Large intestine (tissue), 12 donors: ENCODE results near the gene PSG6. TPM values are rescaled to one million over a fixed set of nuclear protein-coding genes. Genes with fewer than 3 reads are reported as not detected.
"Not testable (repeated sequence)": the region's sequence is repeated elsewhere in the genome, so short reads cannot be mapped to it uniquely, and the experiment has no call there.

Experiments used
- DNase-seq, 2 donors: peaks; one replicate each; pipeline versions ENCODE4 v3.0.0 to v3.0.0-alpha.2; 2013
- H3K27ac ChIP-seq: one replicate; pipeline ENCODE4 v1.5.1; 2013; ENCODE audit warnings: low read length
- H3K27me3 ChIP-seq: 2 replicates; pipeline ENCODE4 v1.6.1; 2013; ENCODE audit warnings: low read length; ENCODE audit not compliant: control insufficient read depth, insufficient read depth
- H3K36me3 ChIP-seq: 2 replicates; pipeline ENCODE4 v1.6.1; 2013; ENCODE audit warnings: low read length; ENCODE audit not compliant: control insufficient read depth, insufficient read depth
- H3K4me1 ChIP-seq: one replicate; pipeline ENCODE4 v1.6.1; 2013; ENCODE audit warnings: low read length; ENCODE audit not compliant: control insufficient read depth, insufficient read depth
- H3K4me3 ChIP-seq: one replicate; pipeline ENCODE4 v1.5.1; 2013; ENCODE audit warnings: low read length
- H3K9me3 ChIP-seq: one replicate; pipeline ENCODE4 v1.6.1; 2013; ENCODE audit warnings: mild to moderate bottlenecking, low read depth, low read length, moderate library complexity; ENCODE audit not compliant: control insufficient read depth
- WGBS: methylation state at CpG from one replicate; pipeline ENCODE4 v1.1.5; 2013; ENCODE audit warnings: low lambda C conversion rate; ENCODE audit not compliant: insufficient coverage; 5-methylcytosine and 5-hydroxymethylcytosine counted together
- long read RNA-seq, 11 donors: transcript quantifications; one replicate each; lab custom pipeline, GENCODE V29; 2026
- polyA plus RNA-seq: library from polyadenylated mRNA; unstranded; fragments of 120-200 nt; gene quantifications from one replicate; pipeline ENCODE4 v1.2.1, GENCODE V29; 2013

The PSG6 gene
- polyA plus RNA-seq: not detected
- long read RNA-seq, donor 1: 0 reads
- long read RNA-seq, donor 2: 0 reads
- long read RNA-seq, donor 3: 0 reads
- long read RNA-seq, donor 4: 0 reads
- long read RNA-seq, donor 5: 0 reads
- long read RNA-seq, donor 6, partial matches to known transcripts: 0 of 2 reads
- long read RNA-seq, donor 6, other reads (novel, unspliced or antisense): 0 of 2 reads
- long read RNA-seq, donor 7: 0 reads
- long read RNA-seq, donor 8: 0 reads
- long read RNA-seq, donor 9: 0 reads
- long read RNA-seq, donor 10: 0 reads
- long read RNA-seq, donor 11: 0 reads

DNA sequence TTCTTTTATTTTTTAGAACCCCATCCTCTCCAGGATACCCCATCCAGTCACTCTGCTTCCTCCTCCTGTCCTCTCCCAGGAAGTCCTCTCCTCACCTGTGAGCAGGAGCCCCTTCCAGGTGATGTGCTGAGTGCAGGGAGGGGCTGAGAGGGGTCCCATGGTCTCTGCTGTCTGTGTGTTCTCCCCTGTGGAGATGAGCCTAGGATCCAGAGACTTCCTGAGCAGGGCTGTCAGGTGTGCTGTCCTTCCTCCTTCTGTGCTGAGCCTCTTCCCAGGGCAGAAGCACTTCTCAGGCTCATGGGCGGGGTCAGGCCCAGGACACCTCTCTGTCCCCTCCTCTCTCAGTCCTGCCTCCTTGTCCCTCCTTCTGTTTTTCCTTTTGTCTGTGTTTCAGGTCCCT lies at the start of gene PSG6:
PSG6 (minus strand) TSS at position 261 of the 400 bp plus-strand sequence; CDS start at position 159, 102 bp downstream.
- not testable (repeated sequence) for H3K36me3 ChIP-seq, H3K27me3 ChIP-seq, H3K4me1 ChIP-seq, H3K4me3 ChIP-seq, H3K9me3 ChIP-seq, H3K27ac ChIP-seq, DNase-seq
- WGBS: no CpG with 5 or more reads among the region's 1 CpG

DNA sequence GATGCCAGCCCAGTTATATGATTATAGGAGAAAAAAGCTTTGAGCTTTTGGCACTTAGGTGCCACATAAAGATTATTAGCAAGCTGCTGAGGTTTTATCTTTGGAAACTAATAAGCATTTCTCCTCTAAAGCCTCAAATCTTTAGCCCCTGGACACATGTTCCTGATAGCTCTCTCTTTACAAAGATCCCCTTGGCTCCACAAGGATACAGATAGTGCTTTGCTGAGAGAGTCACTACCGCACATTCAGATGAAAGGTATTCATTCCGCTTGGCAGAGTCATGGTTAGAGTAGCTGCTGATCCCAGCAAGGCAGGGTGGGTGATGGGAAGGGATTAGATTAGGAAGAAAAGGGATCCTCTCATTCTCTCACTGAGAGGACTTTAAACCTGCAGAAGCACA lies 47.5 kb upstream of the PSG6 start:
- no peaks in the 10 kb centered on the region for H3K27me3 ChIP-seq
- DNase-seq: no peak
- H3K36me3 ChIP-seq: no peaks in the 10 kb centered on the region
- H3K27ac ChIP-seq: no peak overlapping the region
- H3K4me1 ChIP-seq: no peaks in the 10 kb centered on the region
- H3K9me3 ChIP-seq: no peaks in the 10 kb centered on the region
- no peak overlapping the region for H3K4me3 ChIP-seq
- WGBS: 100% methylated on average over 2 of the region's 2 CpGs

- WGBS: 82% methylated on average over 2 of the region's 6 CpGs
- Histone ChIP-seq H3K4me1 (no peaks in the 10 kb centered on the region), H3K4me3 (no peak overlapping the region), H3K27me3 (no peaks in the 10 kb centered on the region), H3K27ac (no peak overlapping the region), H3K36me3 (no peaks in the 10 kb centered on the region), H3K9me3 (no peaks in the 10 kb centered on the region)
- DNase-seq: no peak
These were observed 43.4 kb upstream of the PSG6 start for GRCh38 chr19:42961119-42961518.

GRCh38 chr19:42952126-42952525 lies 34.4 kb upstream of the PSG6 start:
- not testable (repeated sequence) for H3K27ac ChIP-seq, H3K9me3 ChIP-seq, H3K4me3 ChIP-seq, DNase-seq, H3K4me1 ChIP-seq, H3K36me3 ChIP-seq, H3K27me3 ChIP-seq
- WGBS: no CpG with 5 or more reads among the region's 4 CpGs

GRCh38 chr19:42951476-42951875 lies 33.8 kb upstream of the PSG6 start:
- not testable (repeated sequence) for DNase-seq
- WGBS: no CpG with 5 or more reads among the region's 2 CpGs

DNA sequence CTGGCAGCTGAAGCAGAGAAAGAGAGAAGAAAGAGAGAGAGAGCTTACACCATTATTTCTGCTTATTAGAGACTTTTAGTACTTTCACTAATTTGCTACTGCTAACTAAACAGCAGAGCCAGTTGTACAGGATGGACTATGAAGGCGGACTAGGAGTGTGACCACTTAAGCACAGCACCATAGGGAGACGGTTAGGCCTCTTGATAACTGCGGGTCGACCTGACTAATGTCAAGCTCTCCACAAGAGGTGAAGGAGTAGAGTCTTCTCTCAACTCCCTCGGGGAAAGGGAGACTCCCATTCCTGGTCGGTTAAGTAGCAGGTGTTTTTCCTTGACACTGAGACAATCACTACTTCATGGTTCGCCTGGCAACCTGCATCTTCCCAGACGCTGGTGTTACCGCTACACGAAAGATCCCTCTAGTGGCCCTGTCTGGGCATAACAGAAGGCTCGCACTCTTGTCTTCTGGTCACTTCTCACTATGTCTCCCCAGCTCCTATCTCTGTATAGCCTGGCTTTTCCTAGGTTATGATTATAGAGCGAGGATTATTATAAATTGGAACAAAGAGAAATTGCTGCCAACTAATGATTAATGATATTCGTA lies 24.6 kb upstream of the PSG6 start:
- no peak for DNase-seq
- H3K9me3 ChIP-seq: no peaks in the 10 kb centered on the region
- no peaks in the 10 kb centered on the region for H3K4me1 ChIP-seq
- no peak overlapping the region for H3K27ac ChIP-seq
- H3K36me3 ChIP-seq: no peaks in the 10 kb centered on the region
- WGBS: no CpG with 5 or more reads among the region's 13 CpGs
- H3K4me3 ChIP-seq: no peak overlapping the region
- H3K27me3 ChIP-seq: no peaks in the 10 kb centered on the region

More at GRCh38 chr19:42951476-42951875, 33.8 kb upstream of the PSG6 start:
- not testable (repeated sequence) for H3K27ac ChIP-seq, H3K9me3 ChIP-seq, H3K4me3 ChIP-seq, H3K27me3 ChIP-seq, H3K36me3 ChIP-seq, H3K4me1 ChIP-seq

DNA sequence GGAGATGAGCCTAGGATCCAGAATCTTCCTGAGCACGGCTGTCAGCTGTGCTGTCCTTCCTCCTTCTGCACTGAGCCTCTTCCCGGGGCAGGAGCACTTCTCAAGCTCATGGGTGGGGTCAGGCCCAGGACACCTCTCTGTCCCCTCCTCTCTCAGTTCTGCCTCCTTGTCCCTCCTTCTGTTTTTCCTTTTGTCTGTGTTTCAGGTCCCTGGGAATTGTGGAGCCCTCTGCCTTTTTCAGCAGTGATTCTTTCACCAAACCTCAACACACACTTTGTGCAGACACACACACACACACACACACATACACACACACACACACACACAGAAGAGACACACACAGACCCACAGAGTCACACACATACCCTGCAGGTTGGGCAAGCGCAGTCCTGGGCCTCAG lies 19.4 kb upstream of the PSG6 start, which contains the start of gene PSG7:
PSG7 (minus strand) TSS at position 101 of the 400 bp plus-strand sequence. CDS start 131 bp downstream, outside the sequence.
- H3K36me3 ChIP-seq, H3K4me3 ChIP-seq, H3K9me3 ChIP-seq, H3K4me1 ChIP-seq, H3K27me3 ChIP-seq, DNase-seq, H3K27ac ChIP-seq: not testable (repeated sequence)
- WGBS: no CpG with 5 or more reads among the region's 3 CpGs

- H3K27me3 ChIP-seq, H3K27ac ChIP-seq, H3K4me3 ChIP-seq, H3K4me1 ChIP-seq, H3K9me3 ChIP-seq, DNase-seq, H3K36me3 ChIP-seq: not testable (repeated sequence)
These were observed 17.0 kb upstream of the PSG6 start for GRCh38 chr19:42934726-42935125.

DNA sequence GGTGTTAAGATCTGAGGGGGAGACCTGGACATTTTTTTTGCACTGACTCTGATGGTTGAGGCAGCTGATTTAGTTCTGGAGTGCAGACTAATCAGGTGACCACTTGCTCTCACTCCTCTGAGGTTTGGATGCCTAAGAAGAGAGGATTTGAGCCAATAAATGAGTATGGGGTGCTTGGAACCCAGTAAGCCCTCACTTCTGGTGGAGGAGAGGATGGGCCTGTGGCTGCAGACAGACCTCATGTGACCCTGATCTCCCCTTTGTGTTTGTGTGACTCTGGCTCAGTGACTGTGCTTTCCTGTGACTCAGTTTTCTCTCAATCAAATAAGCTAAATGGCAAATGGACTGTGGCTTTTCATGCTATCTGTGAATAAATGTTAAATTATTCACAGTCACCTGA lies 16.5 kb upstream of the PSG6 start:
- not testable (repeated sequence) for H3K4me1 ChIP-seq, H3K27ac ChIP-seq, H3K4me3 ChIP-seq, H3K9me3 ChIP-seq, H3K27me3 ChIP-seq, H3K36me3 ChIP-seq, DNase-seq

- not testable (repeated sequence) for H3K27ac ChIP-seq, H3K9me3 ChIP-seq, H3K27me3 ChIP-seq, H3K36me3 ChIP-seq, H3K4me3 ChIP-seq, DNase-seq, H3K4me1 ChIP-seq
- WGBS: no CpG with 5 or more reads among the region's 3 CpGs
These were observed 15.7 kb upstream of the PSG6 start for GRCh38 chr19:42933412-42933811.

GRCh38 chr19:42932485-42933101 lies 14.9 kb upstream of the PSG6 start:
- not testable (repeated sequence) for H3K4me1 ChIP-seq, DNase-seq, H3K27ac ChIP-seq, H3K9me3 ChIP-seq, H3K27me3 ChIP-seq, H3K4me3 ChIP-seq, H3K36me3 ChIP-seq
- 60% methylated on average over 1 of the region's 5 CpGs for WGBS
